Endothelial cell of umbilical vein (primary cell): ENCODE data around the gene APBB3. TPM values are rescaled to one million over a fixed set of nuclear protein-coding genes. Genes with fewer than 3 reads are reported as not detected.
A peak's percentile ranks its signal among the peaks of the same experiment; 100 is the strongest.

Experiments used
- Bru-seq: library from RNA; stranded (reverse); fragments of 400-500 nt; gene quantifications from one replicate; lab custom pipeline; 2021; lab: Mats Ljungman, UMichigan
- BruChase-seq, 2 experiments: library from RNA; stranded (reverse); fragments of 400-500 nt; gene quantifications; one replicate each; lab custom pipeline; 2021; lab: Mats Ljungman, UMichigan
- BruUV-seq: library from RNA; stranded (reverse); fragments of 400-500 nt; replicated peaks from 2 replicates; lab custom pipeline; 2021; lab: Mats Ljungman, UMichigan
- CTCF ChIA-PET: fragments of 300-600, 350-600 bp; sonication (Branson Sonifier 250); formaldehyde crosslinking; loops from one replicate; lab custom pipeline; 2021; ENCODE audit warnings: antibody characterized with exemption, inconsistent platforms; lab: Charles Lee
- POLR2A ChIA-PET: fragments of 300-600, 350-600 bp; sonication (Branson Sonifier 250); formaldehyde crosslinking; loops from one replicate; lab custom pipeline; 2021; ENCODE audit warnings: antibody characterized with exemption, inconsistent platforms; lab: Charles Lee
- DNase-seq: peaks from one replicate; pipeline ENCODE4 v3.0.0-alpha.2; 2011; ENCODE audit warnings: low read depth, low spot score
- FAIRE-seq: peaks from 2 replicates; lab custom pipeline; 2011; peaks lifted over from hg19 to GRCh38; lab: Jason Lieb, UNC
- H2AFZ ChIP-seq: 2 replicates; pipeline ENCODE4 v1.6.0; 2012; ENCODE audit warnings: low read depth, low read length, control low read depth, inconsistent platforms
- H3K27ac ChIP-seq: 2 replicates; pipeline ENCODE4 v1.5.1; 2011; ENCODE audit warnings: low read depth, mild to moderate bottlenecking, control low read depth, low read length, moderate library complexity; ENCODE audit not compliant: insufficient read depth
- H3K27me3 ChIP-seq, 2 experiments: 2 replicates each; pipeline versions ENCODE4 v1.6.0 to v1.6.1; 2011; ENCODE audit warnings: low read length in 2 of 2, mixed read lengths in 1 of 2; ENCODE audit not compliant: control insufficient read depth in 2 of 2, insufficient read depth in 2 of 2
- H3K36me3 ChIP-seq, 2 experiments: 2 replicates in 1 of 2; 3 replicates in 1 of 2; pipeline ENCODE4 v1.5.1; 2011; ENCODE audit warnings: low read length in 2 of 2, mild to moderate bottlenecking in 1 of 2, moderate library complexity in 1 of 2; ENCODE audit not compliant: control insufficient read depth in 2 of 2, insufficient read depth in 2 of 2; ENCODE audit errors: extremely low read depth in 1 of 2
- H3K4me1 ChIP-seq: 3 replicates; pipeline ENCODE4 v1.5.1; 2011; ENCODE audit warnings: mild to moderate bottlenecking, low read length; ENCODE audit not compliant: control insufficient read depth, insufficient read depth; ENCODE audit errors: extremely low read depth
- H3K4me2 ChIP-seq: 2 replicates; pipeline ENCODE4 v1.6.1; 2011; ENCODE audit warnings: low read length, control low read depth, mixed read lengths; ENCODE audit not compliant: insufficient read depth
- H3K4me3 ChIP-seq, 3 experiments: fragments of 200-600 bp in 1 of 3; sonication (generic), shearing (Covaris generic) in 1 of 3; replicated peaks in 1 of 3; 2 replicates each; pipeline ENCODE4 v1.5.1; 2011 to 2016; ENCODE audit warnings: control low read depth in 3 of 3, low read length in 3 of 3, mild to moderate bottlenecking in 2 of 3, inconsistent platforms in 1 of 3, low read depth in 1 of 3, moderate library complexity in 1 of 3; ENCODE audit not compliant: insufficient read depth in 1 of 3
- H3K79me2 ChIP-seq: 2 replicates; pipeline ENCODE4 v1.6.0; 2012; ENCODE audit warnings: low read length, inconsistent platforms; ENCODE audit not compliant: control insufficient read depth, insufficient read depth
- H3K9ac ChIP-seq: replicated peaks from 2 replicates; pipeline ENCODE3; 2011; ENCODE audit warnings: low read length, control low read depth; ENCODE audit not compliant: insufficient read depth; ENCODE audit errors: extremely low read depth
- H3K9me1 ChIP-seq: replicated peaks from 3 replicates; pipeline ENCODE4 v1.6.0; 2011; ENCODE audit warnings: mild to moderate bottlenecking, low read length; ENCODE audit not compliant: control insufficient read depth, insufficient read depth; ENCODE audit errors: extremely low read depth
- H3K9me3 ChIP-seq: replicated peaks from 2 replicates; pipeline ENCODE4 v1.5.1; 2012; ENCODE audit warnings: low read length, inconsistent platforms; ENCODE audit not compliant: control insufficient read depth, insufficient read depth
- H4K20me1 ChIP-seq: replicated peaks from 2 replicates; pipeline ENCODE3; 2011; ENCODE audit warnings: mild to moderate bottlenecking, low read length; ENCODE audit not compliant: control insufficient read depth, insufficient read depth; ENCODE audit errors: extremely low read depth
- CTCF ChIP-seq, 2 donors: IDR thresholded peaks; 1 replicate in 1 of 2; 2 replicates in 1 of 2; pipeline ENCODE4 v1.5.1; 2011; ENCODE audit warnings: low read length in 2 of 2, mild to moderate bottlenecking in 2 of 2, moderate library complexity in 2 of 2, control low read depth in 1 of 2, inconsistent platforms in 1 of 2, low read depth in 1 of 2; ENCODE audit not compliant: insufficient read depth in 1 of 2; ENCODE audit errors: extremely low read depth in 1 of 2
- EZH2 ChIP-seq: IDR thresholded peaks from 2 replicates; pipeline ENCODE4 v1.6.1; 2012; ENCODE audit warnings: borderline replicate concordance, low read depth, mild to moderate bottlenecking, moderate library complexity, low read length, inconsistent platforms; ENCODE audit not compliant: severe bottlenecking
- FOS ChIP-seq: IDR thresholded peaks from 2 replicates; pipeline ENCODE4 v1.6.1; 2011; ENCODE audit warnings: mild to moderate bottlenecking, low read length, moderate library complexity, borderline replicate concordance; ENCODE audit not compliant: insufficient read depth
- GATA2 ChIP-seq: IDR thresholded peaks from 2 replicates; pipeline ENCODE4 v1.7.0; 2011; ENCODE audit warnings: low read depth, mild to moderate bottlenecking, moderate library complexity, mixed read lengths, low read length; ENCODE audit not compliant: insufficient read length, insufficient read depth
- JUN ChIP-seq: IDR thresholded peaks from 2 replicates; pipeline ENCODE4 v1.6.1; 2011; ENCODE audit warnings: borderline replicate concordance, low read depth; ENCODE audit not compliant: insufficient read length, insufficient read depth
- MYC ChIP-seq: IDR thresholded peaks from one replicate; pipeline ENCODE4 v1.6.1; 2011; ENCODE audit warnings: mild to moderate bottlenecking, low read depth, low read length
- POLR2A ChIP-seq: IDR thresholded peaks from 2 replicates; pipeline ENCODE4 v1.6.1; 2012; ENCODE audit warnings: low read depth, mild to moderate bottlenecking, control low read depth, low read length
- POLR2AphosphoS5 ChIP-seq: IDR thresholded peaks from 2 replicates; pipeline ENCODE4 v1.6.1; 2012; ENCODE audit warnings: low read depth, mild to moderate bottlenecking, control low read depth, low read length, moderate library complexity; ENCODE audit not compliant: insufficient read depth
- dilution Hi-C: fragments of 300-500 bp; cut with MboI; formaldehyde crosslinking; loops from one replicate; pipeline ENCODE4 v1.15.0; 2019; ENCODE audit warnings: low sequenced_read_pairs; ENCODE audit not compliant: extremely low pct_ligation_motif_present
- intact Hi-C: fragments of 100-400 bp; cut with micrococcal nuclease; formaldehyde crosslinking; loops from one replicate; pipeline ENCODE4 v1.10.0; 2022
- long read RNA-seq: library from polyadenylated mRNA; stranded (forward); transcript quantifications from one replicate; pipeline ENCODE4 v2.0.0, GENCODE V29; 2021
- polyA minus RNA-seq, 3 experiments: library from RNA; depleted of rRNA, polyadenylated mRNA; stranded (reverse); fragments of >200 nt; gene quantifications; 1 replicate in 1 of 3; 2 replicates in 2 of 3; pipeline ENCODE4 v1.2.3, GENCODE V29; 2011
- polyA plus RNA-seq, 4 experiments: library from polyadenylated mRNA; depleted of rRNA in 3 of 4; stranded (reverse) in 3 of 4; unstranded in 1 of 4; fragments of >200 nt; gene quantifications; 2 replicates each; pipeline versions ENCODE4 v1.2.1 to v1.2.3, GENCODE V29; 2011 to 2012; ENCODE audit warnings: missing spikeins in 1 of 4
- total RNA-seq: library from RNA; stranded (reverse); gene quantifications from 2 replicates; pipeline ENCODE4 v1.2.3, GENCODE V29; 2021
- TF ChIP-seq, protein P1 (sequence below): IDR thresholded peaks from 2 replicates; pipeline ENCODE4 v1.6.1; 2011; ENCODE audit not compliant: insufficient read depth, insufficient read length

APBB3 gene
- total RNA-seq: 12.1 and 13.3 TPM in 2 replicates
- polyA plus RNA-seq: 22.8 and 24.5 TPM in 2 replicates
- 4.7 and 8.4 TPM in 2 replicates for polyA plus RNA-seq (2011; cell fraction: cytosol; rRNA removed)
- polyA plus RNA-seq (2011; cell fraction: nucleus; rRNA removed): 150 and 180 TPM in 2 replicates
- polyA plus RNA-seq (2012): 8.0 and 9.9 TPM in 2 replicates
- 26.7 and 27.3 TPM in 2 replicates for polyA minus RNA-seq
- 6.0 TPM for polyA minus RNA-seq (2011; cell fraction: cytosol; rRNA and poly(A)+ RNA removed)
- polyA minus RNA-seq (2011; cell fraction: nucleus; rRNA and poly(A)+ RNA removed): 21.9 and 26.3 TPM in 2 replicates
- percentile 43 among the genes with signal in this experiment for Bru-seq, nascent RNA
- percentile 52 among the genes with signal in this experiment for BruChase-seq, experiment 1, labeled RNA remaining after a 6-hour chase
- BruChase-seq, experiment 2, labeled RNA remaining after a 2-hour chase: percentile 53 among the genes with signal in this experiment
- long read RNA-seq, partial matches to known transcripts: 1 of 14 reads
- long read RNA-seq, other reads (novel, unspliced or antisense): 9 of 14 reads

- H3K27ac ChIP-seq: peak within 1 kb of the TSS; percentile 65
- TSS peak; percentile 18 for BruUV-seq
- peak within 1 kb of the TSS; percentile 49 to 84 (median 73) for H3K4me3 ChIP-seq
- H3K27me3 ChIP-seq: no peaks in the 10 kb centered on the region
- ChIA-PET POLR2A (no interaction called here), CTCF (interaction anchor here (0.6 to 3.3 kb wide), 9 partner anchors 17 to 192 kb away, joined by 3 to 22 read pairs (median 6); partner anchors contain the start of genes CD14, EIF4EBP3, IK and NDUFA2)
- peaks cover 8% of the 10 kb centered on the region for H3K4me1 ChIP-seq
- no peaks in the 10 kb centered on the region for H3K9me1 ChIP-seq
- no peaks in the 10 kb centered on the region for H3K9me3 ChIP-seq
- H2AFZ ChIP-seq: peak within 1 kb of the TSS; percentile 78
- intact Hi-C loops (loop anchor here (1.0 to 2.0 kb wide), 4 partner anchors 30 to 163 kb away; partner anchors contain the start of genes ANKHD1, HARS1, HARS2 and TMCO6), dilution Hi-C loops (no loop called here)
- H4K20me1 ChIP-seq: no peaks in the 10 kb centered on the region
- FAIRE-seq (peak; percentile 97), DNase-seq (peak; percentile 97)
- peaks cover 9% of the 10 kb centered on the region for H3K79me2 ChIP-seq
- H3K36me3 ChIP-seq: peaks cover 3 to 23% of the 10 kb centered on the region in 2 experiments
- H3K4me2 ChIP-seq: peak within 1 kb of the TSS; percentile 94
- TF ChIP-seq FOS (no peak), GATA2 (no peak), EZH2 (no peak), CTCF (IDR thresholded peaks at IDR 0.05; ENCODE audit: extremely low read depth in 1 of 2, insufficient read depth in 1 of 2, low read depth in 1 of 2, low read length in 2 of 2) (no peak), POLR2A (peak; percentile 83), JUN (peak; percentile 64), MYC (peak; percentile 67), POLR2AphosphoS5 (peak; percentile 87)
- TF ChIP-seq, protein P1, sequence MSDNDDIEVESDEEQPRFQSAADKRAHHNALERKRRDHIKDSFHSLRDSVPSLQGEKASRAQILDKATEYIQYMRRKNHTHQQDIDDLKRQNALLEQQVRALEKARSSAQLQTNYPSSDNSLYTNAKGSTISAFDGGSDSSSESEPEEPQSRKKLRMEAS: peak; percentile 97
- H3K9ac ChIP-seq: peak within 1 kb of the TSS; percentile 87
Measured at GRCh38 chr5:140564196-140565023, at the start of gene APBB3, which contains the start of gene SLC35A4. APBB3 (minus strand) TSS chr5:140564598; CDS start chr5:140564245, 353 bp downstream. SLC35A4 (plus strand) TSS chr5:140564828; CDS start chr5:140567170, 2,342 bp downstream.
